Sigmoid colon (tissue), 7 donors: Measurements from ENCODE around the gene STX2. TPM values are rescaled to one million over a fixed set of nuclear protein-coding genes. Genes with fewer than 3 reads are reported as not detected.
A peak's percentile ranks its signal among the peaks of the same experiment; 100 is the strongest.

ENCODE experiments used
- DNase-seq: peaks from one replicate; pipeline ENCODE4 v3.0.0-alpha.2; 2019
- H3K27ac ChIP-seq, 4 donors: fragments of 200-600 bp; sonication (generic); one replicate each; pipeline ENCODE4 v1.5.1; 2016 to 2019; ENCODE audit warnings: mild to moderate bottlenecking in 1 of 4
- H3K27me3 ChIP-seq, 3 donors: fragments of 200-600 bp; sonication (generic); one replicate each; pipeline ENCODE4 v1.5.1; 2019; ENCODE audit warnings: mild to moderate bottlenecking in 1 of 3
- H3K36me3 ChIP-seq, 4 donors: fragments of 200-600 bp; sonication (generic); one replicate each; pipeline ENCODE4 v1.5.1; 2016 to 2019
- H3K4me1 ChIP-seq, 4 donors: fragments of 200-600 bp; sonication (generic); one replicate each; pipeline ENCODE4 v1.5.1; 2017 to 2019
- H3K4me3 ChIP-seq, 4 donors: fragments of 200-600 bp; sonication (generic); one replicate each; pipeline ENCODE4 v1.5.1; 2017 to 2019; ENCODE audit warnings: mild to moderate bottlenecking in 2 of 4, moderate library complexity in 1 of 4
- H3K9me3 ChIP-seq, 4 donors: fragments of 200-600 bp in 3 of 4; sonication (generic) in 3 of 4; one replicate each; pipeline versions ENCODE4 v1.5.1 to v1.6.1; 2013 to 2019
- EP300 ChIP-seq, 4 donors: sonication (generic); formaldehyde crosslinking; IDR thresholded peaks; one replicate each; pipeline ENCODE4 v1.6.1; 2017; ENCODE audit warnings: antibody characterized with exemption in 4 of 4
- POLR2A ChIP-seq, 2 donors: fragments of 450-650 bp; IDR thresholded peaks; one replicate each; pipeline ENCODE4 v1.6.1; 2016; ENCODE audit warnings: antibody characterized with exemption in 2 of 2, mild to moderate bottlenecking in 2 of 2, moderate library complexity in 2 of 2
- POLR2AphosphoS5 ChIP-seq, 4 donors: sonication (generic); formaldehyde crosslinking; IDR thresholded peaks; one replicate each; pipeline ENCODE4 v1.6.1; 2017; ENCODE audit warnings: antibody characterized with exemption in 4 of 4
- WGBS, 2 donors: extraction: QIAGEN DNeasy Blood & Tissue Kit; methylation state at CpG; one replicate each; pipeline ENCODE4 v1.1.7; 2013; 5-methylcytosine and 5-hydroxymethylcytosine counted together
- intact Hi-C: fragments of 100-400 bp; cut with DNase I; formaldehyde crosslinking; loops from one replicate; pipeline ENCODE4 v1.15.1; 2023
- polyA plus RNA-seq, 3 donors: library from polyadenylated mRNA; stranded (reverse); fragments of 200-250 nt; gene quantifications; one replicate each; pipeline ENCODE4 v1.2.3, GENCODE V29; 2013
- total RNA-seq, 4 donors: library from RNA; depleted of rRNA; stranded (reverse); fragments of >200 nt; gene quantifications; one replicate each; pipeline ENCODE4 v1.1.0, GENCODE V29; 2016
- TF ChIP-seq, protein P1 (sequence below), 4 experiments: fragments of 450-650 bp in 3 of 4; fragments of 200-600 bp in 1 of 4; IDR thresholded peaks; one replicate each; pipeline ENCODE4 v1.5.1; 2016 to 2019; ENCODE audit warnings: antibody characterized with exemption in 4 of 4, mild to moderate bottlenecking in 3 of 4, moderate library complexity in 2 of 4
- donor health status: healthy with polysubstance abuse.
- donor health status: Bipolar disorder and iron deficiency.
- donor health status: healthy.

The STX2 gene
- total and polyA plus RNA-seq, 7 donors: 2.8 to 61.2 (median 39.2) TPM

DNA sequence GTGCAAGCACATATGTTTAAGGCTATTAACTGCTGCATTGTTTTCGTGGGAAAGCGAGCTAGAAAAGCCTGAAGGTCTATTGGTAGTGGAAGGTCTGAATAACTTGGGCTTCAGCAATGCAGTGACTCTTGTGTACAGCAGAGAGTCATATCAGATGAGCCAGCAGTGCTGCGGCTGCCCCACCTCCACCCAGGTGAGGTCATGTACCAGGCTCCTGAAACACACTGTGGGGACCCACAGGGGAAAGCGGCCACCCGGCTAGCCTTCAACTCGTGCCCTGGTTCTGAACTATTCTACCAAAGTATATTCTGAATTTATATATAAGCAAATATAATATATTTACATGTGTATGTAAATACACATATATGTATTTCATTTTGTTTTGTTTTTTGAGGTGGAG is 20.1 kb upstream of the STX2 start:
- H3K27ac ChIP-seq: no peak overlapping the region
- H3K27me3 ChIP-seq: no peaks in the 10 kb centered on the region
- 92 to 94% methylated on average over 6 of the region's 6 CpGs for WGBS, 2 donors
- H3K36me3 ChIP-seq: no peaks in the 10 kb centered on the region
- no peak overlapping the region for H3K4me3 ChIP-seq
- H3K4me1 ChIP-seq: no peaks in the 10 kb centered on the region
- TF ChIP-seq POLR2AphosphoS5 (IDR thresholded peaks at IDR 0.05) (no peak), POLR2A (IDR thresholded peaks at IDR 0.05) (no peak), EP300 (IDR thresholded peaks at IDR 0.05) (no peak)
- TF ChIP-seq, protein P1, sequence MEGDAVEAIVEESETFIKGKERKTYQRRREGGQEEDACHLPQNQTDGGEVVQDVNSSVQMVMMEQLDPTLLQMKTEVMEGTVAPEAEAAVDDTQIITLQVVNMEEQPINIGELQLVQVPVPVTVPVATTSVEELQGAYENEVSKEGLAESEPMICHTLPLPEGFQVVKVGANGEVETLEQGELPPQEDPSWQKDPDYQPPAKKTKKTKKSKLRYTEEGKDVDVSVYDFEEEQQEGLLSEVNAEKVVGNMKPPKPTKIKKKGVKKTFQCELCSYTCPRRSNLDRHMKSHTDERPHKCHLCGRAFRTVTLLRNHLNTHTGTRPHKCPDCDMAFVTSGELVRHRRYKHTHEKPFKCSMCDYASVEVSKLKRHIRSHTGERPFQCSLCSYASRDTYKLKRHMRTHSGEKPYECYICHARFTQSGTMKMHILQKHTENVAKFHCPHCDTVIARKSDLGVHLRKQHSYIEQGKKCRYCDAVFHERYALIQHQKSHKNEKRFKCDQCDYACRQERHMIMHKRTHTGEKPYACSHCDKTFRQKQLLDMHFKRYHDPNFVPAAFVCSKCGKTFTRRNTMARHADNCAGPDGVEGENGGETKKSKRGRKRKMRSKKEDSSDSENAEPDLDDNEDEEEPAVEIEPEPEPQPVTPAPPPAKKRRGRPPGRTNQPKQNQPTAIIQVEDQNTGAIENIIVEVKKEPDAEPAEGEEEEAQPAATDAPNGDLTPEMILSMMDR (IDR thresholded peaks at IDR 0.05): no peak
- peaks cover 0 to 2% (median 1%) of the 10 kb centered on the region in 4 donors for H3K9me3 ChIP-seq
- intact Hi-C loops: no loop called here
- DNase-seq: peak; percentile 46

DNA sequence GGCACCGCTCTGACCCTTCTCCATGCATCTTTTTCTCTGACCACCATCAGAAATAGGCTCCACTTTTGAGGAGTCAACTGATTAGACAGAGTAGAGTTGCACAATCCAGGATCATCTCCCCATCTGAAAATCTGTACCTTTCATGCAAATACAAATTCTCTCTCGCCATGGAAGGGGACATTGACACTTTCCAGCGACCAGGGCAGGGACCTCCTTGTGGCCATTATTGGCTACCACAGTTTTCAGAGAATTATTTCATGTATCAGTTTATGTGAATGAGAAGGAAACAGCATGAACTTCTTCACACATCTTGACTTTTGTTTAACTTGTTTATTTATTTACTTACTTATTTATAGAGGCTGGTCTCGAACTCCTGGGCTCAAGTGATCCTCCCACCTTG is 19.0 kb upstream of the STX2 start:
- WGBS, 2 donors: 72 to 88% methylated on average over 4 of the region's 4 CpGs
- DNase-seq: peak; percentile 2
- H3K36me3 ChIP-seq: no peaks in the 10 kb centered on the region
- H3K9me3 ChIP-seq: peaks cover 0 to 2% (median 1%) of the 10 kb centered on the region in 4 donors
- H3K4me1 ChIP-seq: no peaks in the 10 kb centered on the region
- H3K27ac ChIP-seq: no peak overlapping the region
- TF ChIP-seq POLR2AphosphoS5 (IDR thresholded peaks at IDR 0.05): no peak
- TF ChIP-seq, protein P1 (IDR thresholded peaks at IDR 0.05): no peak
- no peak for TF ChIP-seq POLR2A (IDR thresholded peaks at IDR 0.05)
- TF ChIP-seq EP300 (IDR thresholded peaks at IDR 0.05): no peak
- H3K27me3 ChIP-seq: no peaks in the 10 kb centered on the region
- intact Hi-C loops: no loop called here
- H3K4me3 ChIP-seq: no peak overlapping the region

DNA sequence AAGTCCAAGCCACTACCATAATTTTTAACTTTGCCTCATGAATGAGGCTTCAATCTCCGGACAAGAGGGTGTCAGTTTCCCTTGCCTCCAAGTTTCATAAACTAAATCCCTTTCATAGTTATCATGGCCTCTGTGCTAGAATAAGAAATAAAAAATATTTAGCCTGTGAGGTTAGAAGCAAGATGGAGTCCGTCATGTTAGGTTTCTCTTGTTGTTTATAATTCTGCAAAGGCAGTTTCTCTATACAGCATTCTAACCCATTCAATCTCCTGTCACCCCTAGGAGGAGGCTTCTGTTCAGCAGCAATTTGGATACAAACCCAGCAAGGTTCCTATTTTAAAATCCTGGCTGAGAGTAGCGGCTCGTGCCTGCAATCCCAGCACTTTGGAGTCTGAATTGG is 17.0 kb upstream of the STX2 start:
- intact Hi-C loops: no loop called here
- H3K36me3 ChIP-seq: no peaks in the 10 kb centered on the region
- no peak for DNase-seq
- 83 to 84% methylated on average over 4 of the region's 4 CpGs for WGBS, 2 donors
- no peaks in the 10 kb centered on the region for H3K27me3 ChIP-seq
- H3K4me1 ChIP-seq: no peaks in the 10 kb centered on the region
- peaks cover 0 to 2% (median 1%) of the 10 kb centered on the region in 4 donors for H3K9me3 ChIP-seq
- TF ChIP-seq, protein P1 (IDR thresholded peaks at IDR 0.05): no peak
- TF ChIP-seq POLR2A (IDR thresholded peaks at IDR 0.05) (no peak), EP300 (IDR thresholded peaks at IDR 0.05) (no peak), POLR2AphosphoS5 (IDR thresholded peaks at IDR 0.05) (no peak)
- H3K27ac ChIP-seq: no peak overlapping the region
- no peak overlapping the region for H3K4me3 ChIP-seq

DNA sequence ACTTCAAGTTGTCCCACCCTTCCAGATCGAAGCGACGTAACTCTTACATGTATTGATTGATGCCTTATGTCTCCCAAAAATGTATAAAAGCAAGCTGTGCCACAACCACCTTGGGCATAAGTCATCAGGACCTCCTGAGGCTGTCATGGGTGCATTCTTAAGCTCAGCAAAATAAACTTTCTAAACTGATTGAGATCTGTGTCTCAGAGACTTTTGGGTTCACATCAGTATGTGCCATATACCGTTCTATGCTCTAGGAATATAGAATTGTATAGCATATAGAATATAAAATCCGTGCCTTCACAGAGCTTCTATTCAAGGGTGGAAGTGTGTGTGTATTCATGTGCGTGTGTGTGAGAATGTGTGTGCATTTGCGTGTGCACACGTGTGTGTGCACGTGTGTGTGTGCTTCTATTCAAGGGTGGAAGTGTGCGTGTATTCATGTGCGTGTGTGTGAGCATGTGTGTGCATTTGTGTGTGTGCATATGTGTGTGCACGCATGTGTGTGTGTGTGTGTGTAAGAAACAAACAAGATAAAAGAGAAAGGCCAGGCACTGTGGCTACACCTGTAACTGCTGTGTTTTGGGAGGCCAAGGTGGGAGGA is 11.5 kb upstream of the STX2 start:
- Histone ChIP-seq H3K27ac (no peak overlapping the region), H3K4me1 (no peaks in the 10 kb centered on the region), H3K9me3 (no peaks in the 10 kb centered on the region), H3K27me3 (no peaks in the 10 kb centered on the region), H3K4me3 (no peak overlapping the region), H3K36me3 (no peaks in the 10 kb centered on the region)
- WGBS, 2 donors: 68 to 78% methylated on average over 12 of the region's 12 CpGs
- intact Hi-C loops: no loop called here
- no peak for DNase-seq
- TF ChIP-seq POLR2A (IDR thresholded peaks at IDR 0.05) (no peak), POLR2AphosphoS5 (IDR thresholded peaks at IDR 0.05) (no peak), EP300 (IDR thresholded peaks at IDR 0.05) (no peak)
- TF ChIP-seq, protein P1 (IDR thresholded peaks at IDR 0.05): no peak
